ENCODE results near the gene CD244.

The CD244 gene

GRCh38 chr1:160837558-160838205 lies 25.0 kb downstream of the CD244 start:
- H3K36me3 ChIP-seq = no peaks in the 10 kb centered on the region
- no peak overlapping the region for H3K4me3 ChIP-seq (ENCODE audit: low read depth, low read length)
- no peak overlapping the region for H3K27ac ChIP-seq
- H3K9me3 ChIP-seq (ENCODE audit: severe bottlenecking) = no peaks in the 10 kb centered on the region
- peaks cover 96% of the 10 kb centered on the region for H3K27me3 ChIP-seq (ENCODE audit: insufficient read depth, low read depth, severe bottlenecking)
- DNase-seq = peak; percentile 29
- 0 out of 2 replicates have a peak, but pooled peaks have one; percentile 16 for TF ChIP-seq CTCF (IDR thresholded peaks at IDR 0.05; ENCODE audit: low read depth, low read length)

GRCh38 chr1:160836981-160837557 lies 25.6 kb downstream of the CD244 start:
- Histone ChIP-seq H3K4me3 (ENCODE audit: low read depth, low read length) (no peak overlapping the region), H3K9me3 (ENCODE audit: severe bottlenecking) (no peaks in the 10 kb centered on the region), H3K36me3 (no peaks in the 10 kb centered on the region), H3K27me3 (ENCODE audit: insufficient read depth, low read depth, severe bottlenecking) (peaks cover 96% of the 10 kb centered on the region), H3K27ac (no peak overlapping the region)
- TF ChIP-seq CTCF (IDR thresholded peaks at IDR 0.05; ENCODE audit: low read depth, low read length) = no peak
- no peak for DNase-seq

- H3K9me3 ChIP-seq (ENCODE audit: severe bottlenecking) = no peaks in the 10 kb centered on the region
- DNase-seq = no peak
- no peak for TF ChIP-seq CTCF (IDR thresholded peaks at IDR 0.05; ENCODE audit: low read depth, low read length)
- no peak overlapping the region for H3K27ac ChIP-seq
- no peak overlapping the region for H3K4me3 ChIP-seq (ENCODE audit: low read depth, low read length)
- no peaks in the 10 kb centered on the region for H3K36me3 ChIP-seq
- H3K27me3 ChIP-seq (ENCODE audit: insufficient read depth, low read depth, severe bottlenecking) = peaks cover 96% of the 10 kb centered on the region
Observed at GRCh38 chr1:160836561-160836960, 26.1 kb downstream of the CD244 start.

GRCh38 chr1:160835751-160836150 lies 26.9 kb downstream of the CD244 start:
- Histone ChIP-seq H3K27ac (no peak overlapping the region), H3K27me3 (ENCODE audit: insufficient read depth, low read depth, severe bottlenecking) (peaks cover 96% of the 10 kb centered on the region), H3K36me3 (no peaks in the 10 kb centered on the region), H3K4me3 (ENCODE audit: low read depth, low read length) (no peak overlapping the region), H3K9me3 (ENCODE audit: severe bottlenecking) (no peaks in the 10 kb centered on the region)
- TF ChIP-seq CTCF (IDR thresholded peaks at IDR 0.05; ENCODE audit: low read depth, low read length) = no peak
- no peak for DNase-seq

GRCh38 chr1:160834945-160835565 lies 27.6 kb downstream of the CD244 start:
- TF ChIP-seq CTCF (IDR thresholded peaks at IDR 0.05; ENCODE audit: low read depth, low read length) = peak; percentile 65
- peak; percentile 38 for DNase-seq
- H3K9me3 ChIP-seq (ENCODE audit: severe bottlenecking) = no peaks in the 10 kb centered on the region
- peaks cover 96% of the 10 kb centered on the region for H3K27me3 ChIP-seq (ENCODE audit: insufficient read depth, low read depth, severe bottlenecking)
- H3K36me3 ChIP-seq = no peaks in the 10 kb centered on the region
- H3K27ac ChIP-seq = no peak overlapping the region
- no peak overlapping the region for H3K4me3 ChIP-seq (ENCODE audit: low read depth, low read length)
